GM20431 (cell line): Measurements from ENCODE around the gene MT1M.
"Not testable (repeated sequence)": the region's sequence is repeated elsewhere in the genome, so short reads cannot be mapped to it uniquely, and the experiment has no call there.

ENCODE experiments used
- in situ Hi-C: fragments of 300-500 bp; cut with MseI, MboI; formaldehyde crosslinking; loops from one replicate; pipeline ENCODE4 v1.15.0; 2020; ENCODE audit warnings: low sequenced_read_pairs; ENCODE audit not compliant: unreplicated experiment

The MT1M gene

DNA sequence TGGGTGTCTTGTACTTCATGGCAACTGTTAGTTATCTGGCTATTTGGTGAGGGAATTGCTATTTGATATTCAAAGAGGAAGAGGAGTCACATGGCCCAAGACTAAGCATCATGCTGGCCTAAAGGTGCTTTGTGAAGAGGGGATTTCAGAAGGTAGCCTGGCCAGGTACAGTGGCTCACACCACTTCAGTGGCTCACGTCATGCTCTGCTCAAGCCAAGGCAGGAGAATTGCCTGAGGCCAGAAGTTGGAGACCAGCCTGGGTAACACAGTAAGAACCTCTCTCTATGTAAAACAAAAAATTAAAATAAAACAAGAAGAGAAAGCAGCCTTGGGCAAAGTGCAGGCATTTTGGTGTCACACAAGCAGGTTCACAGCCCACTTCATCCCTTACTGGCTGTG lies 12.9 kb downstream of the MT1M start:
- in situ Hi-C loops = no loop called here

DNA sequence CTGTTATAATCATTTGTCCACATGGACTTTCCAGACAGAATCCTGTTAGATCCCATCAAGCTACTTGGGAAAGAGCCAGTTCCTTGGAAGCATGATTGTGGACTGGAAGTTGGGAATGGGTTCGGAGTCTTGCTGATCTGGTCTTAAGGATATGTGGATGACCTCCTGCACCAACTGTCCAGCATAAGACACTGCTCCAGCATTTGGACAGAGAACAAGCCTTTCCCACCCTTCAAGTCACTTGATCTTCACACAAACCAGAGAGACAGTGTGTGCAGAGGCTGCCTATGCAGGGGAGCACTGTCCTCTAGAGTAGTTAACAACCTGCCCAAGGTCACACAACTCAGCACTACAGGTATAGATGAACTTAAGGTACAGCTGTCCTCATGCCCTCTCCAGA lies 13.4 kb downstream of the MT1M start:
- in situ Hi-C loops = no loop called here

DNA sequence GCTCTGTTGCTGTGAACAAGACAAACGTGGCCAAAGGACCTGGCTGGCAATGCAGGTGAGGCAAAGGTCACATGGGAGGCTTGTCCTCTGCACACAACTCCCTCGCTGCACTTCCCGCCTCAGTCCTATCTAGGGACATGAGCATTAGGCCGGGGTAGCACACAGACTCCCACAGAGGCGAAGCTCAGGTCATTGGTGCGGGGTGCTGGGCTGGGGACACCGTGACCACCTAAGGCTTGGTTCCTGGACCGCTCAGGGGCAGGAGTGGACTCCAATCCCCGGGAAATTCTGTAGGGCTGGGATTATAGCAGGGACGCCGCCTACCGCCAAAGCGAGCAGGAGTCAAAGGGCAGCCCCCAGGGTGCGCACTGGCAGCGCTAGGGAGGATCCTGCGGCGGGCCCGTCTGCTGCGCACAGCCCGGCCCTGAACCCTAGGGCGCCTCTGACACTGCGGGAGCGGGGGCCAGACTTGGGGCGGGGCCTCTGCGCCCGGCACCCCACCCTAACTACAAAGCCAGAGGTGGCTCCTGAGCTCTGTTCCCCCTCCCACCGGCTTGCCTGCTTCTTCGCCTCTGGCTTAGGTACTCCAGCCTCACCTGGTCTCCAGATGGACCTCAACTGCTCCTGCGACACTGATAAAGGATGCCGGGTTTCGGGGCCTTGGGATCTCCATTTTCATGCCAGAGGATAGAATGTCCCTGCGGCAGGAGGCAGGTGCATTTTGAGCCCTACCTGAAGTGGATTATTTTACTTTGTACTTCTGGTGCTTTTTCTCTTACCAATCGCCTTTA lies 15.4 kb downstream of the MT1M start:
- in situ Hi-C loops = no loop called here

DNA sequence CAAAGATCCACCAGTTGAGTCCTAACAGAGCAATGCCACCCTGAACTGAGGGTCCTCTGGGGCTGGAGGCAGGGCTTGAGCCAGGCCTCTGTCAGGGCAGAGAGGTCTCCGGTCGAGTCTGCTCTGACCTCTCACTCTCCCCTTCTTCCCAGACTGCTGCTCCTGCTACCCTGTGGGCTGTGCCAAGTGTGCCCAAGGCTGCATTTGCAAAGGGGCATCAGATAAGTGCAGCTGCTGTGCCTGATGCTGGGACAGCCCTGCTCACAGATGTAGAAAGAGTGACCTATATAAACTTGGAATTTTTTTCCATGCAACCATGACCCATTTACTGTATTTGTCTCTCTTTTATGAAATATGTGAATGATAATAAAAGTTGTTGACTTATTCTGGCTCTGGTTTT lies 16.8 kb downstream of the MT1M start:
- in situ Hi-C loops = no loop called here

DNA sequence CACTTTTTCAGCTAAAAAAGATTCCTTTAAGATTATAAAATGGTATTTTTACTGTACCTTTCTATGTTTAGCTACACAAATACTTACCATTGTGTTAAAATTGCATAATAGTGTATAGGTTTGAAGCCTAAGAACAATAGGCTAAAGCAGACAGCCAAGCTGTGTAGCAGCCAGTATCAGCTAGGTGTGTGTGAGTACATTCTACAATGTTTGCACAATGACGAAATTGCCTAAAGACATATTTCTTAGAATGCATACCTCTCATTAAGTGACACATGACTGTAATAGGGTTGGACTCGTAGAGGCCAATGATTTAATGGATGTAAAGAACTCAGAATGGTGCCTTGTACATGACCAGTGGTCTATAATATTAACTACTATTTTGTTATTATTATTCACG lies 17.4 kb downstream of the MT1M start:
- in situ Hi-C loops = no loop called here

DNA sequence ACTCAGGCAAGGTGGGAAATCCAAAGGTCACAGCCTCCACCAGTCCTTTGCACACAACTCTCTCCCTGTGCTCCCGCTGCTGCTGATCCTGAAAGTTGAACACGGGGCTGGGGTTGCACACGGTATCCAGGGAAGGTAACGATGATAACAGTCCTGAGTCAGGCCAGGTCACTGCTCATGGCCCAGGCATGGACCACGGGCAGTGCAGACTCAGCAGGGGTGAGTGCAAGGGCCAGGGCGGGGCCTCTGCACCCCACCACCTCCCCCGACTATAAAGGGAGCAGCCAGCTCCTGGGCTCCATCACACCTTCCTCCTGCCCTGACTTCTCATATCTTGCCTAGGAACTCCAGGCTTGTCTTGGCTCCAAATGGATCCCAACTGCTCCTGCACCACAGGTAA lies 19.1 kb downstream of the MT1M start, which contains the start of gene MT1B:
TSS of gene MT1B (plus strand) at position 301 of the 400 bp plus-strand sequence. CDS start at position 369, 68 bp downstream.
- in situ Hi-C loops = no loop called here

DNA sequence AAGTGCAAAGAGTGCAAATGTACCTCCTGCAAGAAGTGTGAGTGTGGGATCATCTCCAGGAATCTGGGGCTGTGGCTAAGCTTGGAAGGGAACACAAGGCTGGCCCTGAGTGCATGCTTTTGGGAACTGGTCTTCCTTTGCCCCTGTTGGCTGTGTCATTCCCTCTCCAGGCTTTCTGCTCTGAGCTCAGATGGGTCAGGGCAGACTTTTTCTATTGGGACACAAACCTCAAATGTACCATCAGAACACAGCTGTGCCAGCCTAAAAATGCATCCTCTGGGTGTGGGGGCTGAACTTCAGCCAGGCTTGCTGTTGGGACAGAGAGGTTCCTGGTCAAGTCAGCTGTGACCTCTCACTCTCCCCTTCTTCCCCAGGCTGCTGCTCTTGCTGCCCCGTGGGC lies 20.1 kb downstream of the MT1M start:
- in situ Hi-C loops = no loop called here

DNA sequence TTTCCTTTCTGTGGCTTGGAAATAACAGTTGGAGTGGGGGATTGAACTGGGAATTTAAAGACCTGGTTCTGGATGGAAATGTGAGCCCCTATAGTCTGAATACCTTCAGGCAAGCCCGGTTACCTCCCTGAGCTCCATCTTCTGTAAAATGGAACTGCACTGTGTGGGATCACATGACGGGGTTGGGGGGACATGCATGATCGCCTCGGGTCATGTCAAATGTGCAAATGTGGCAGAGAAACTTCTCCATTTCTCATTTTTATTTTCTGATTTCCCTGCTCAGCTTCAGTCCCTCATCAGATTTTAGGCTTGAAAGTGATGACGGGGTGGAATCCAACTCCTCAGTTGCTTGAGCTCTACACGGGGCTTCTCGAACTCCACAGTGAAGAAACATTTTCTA lies 20.8 kb downstream of the MT1M start:
- in situ Hi-C loops = no loop called here

DNA sequence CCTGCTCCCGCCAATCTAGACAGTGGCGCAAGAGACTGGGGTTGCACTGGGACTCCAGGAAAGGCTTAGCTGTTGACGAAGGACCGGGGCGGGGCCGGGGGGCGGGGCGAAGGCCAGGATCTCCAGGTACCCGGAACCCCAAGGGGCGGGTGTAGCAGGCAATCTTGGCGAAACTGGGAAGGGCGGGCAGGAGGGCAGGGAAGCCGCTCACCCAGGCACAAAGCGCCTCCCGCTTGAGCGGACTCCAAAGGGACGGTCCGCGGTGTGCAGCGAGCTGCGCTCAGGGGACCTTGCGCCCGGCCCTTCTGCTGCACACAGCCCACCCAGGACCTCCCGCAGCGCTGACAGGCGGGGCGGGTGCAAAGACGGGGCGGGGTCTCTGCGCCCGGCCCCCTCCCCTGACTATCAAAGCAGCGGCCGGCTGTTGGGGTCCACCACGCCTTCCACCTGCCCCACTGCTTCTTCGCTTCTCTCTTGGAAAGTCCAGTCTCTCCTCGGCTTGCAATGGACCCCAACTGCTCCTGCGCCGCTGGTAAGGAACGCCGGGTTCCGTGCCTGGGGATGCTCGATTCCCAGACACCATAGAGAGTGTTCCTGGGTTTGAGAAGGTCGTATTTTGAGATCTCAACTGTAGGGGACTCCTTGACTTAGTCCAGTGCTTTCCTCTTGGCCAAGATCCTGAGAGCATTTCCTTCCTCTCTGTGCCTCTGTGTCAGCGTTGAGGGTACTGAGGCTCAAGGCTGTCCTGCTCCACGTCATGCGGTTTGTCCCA lies 25.3 kb downstream of the MT1M start, which contains the start of gene MT1F:
TSS of gene MT1F (plus strand) at position 405 of the 772 bp plus-strand sequence. CDS start at position 505, 100 bp downstream.
- in situ Hi-C loops = no loop called here

DNA sequence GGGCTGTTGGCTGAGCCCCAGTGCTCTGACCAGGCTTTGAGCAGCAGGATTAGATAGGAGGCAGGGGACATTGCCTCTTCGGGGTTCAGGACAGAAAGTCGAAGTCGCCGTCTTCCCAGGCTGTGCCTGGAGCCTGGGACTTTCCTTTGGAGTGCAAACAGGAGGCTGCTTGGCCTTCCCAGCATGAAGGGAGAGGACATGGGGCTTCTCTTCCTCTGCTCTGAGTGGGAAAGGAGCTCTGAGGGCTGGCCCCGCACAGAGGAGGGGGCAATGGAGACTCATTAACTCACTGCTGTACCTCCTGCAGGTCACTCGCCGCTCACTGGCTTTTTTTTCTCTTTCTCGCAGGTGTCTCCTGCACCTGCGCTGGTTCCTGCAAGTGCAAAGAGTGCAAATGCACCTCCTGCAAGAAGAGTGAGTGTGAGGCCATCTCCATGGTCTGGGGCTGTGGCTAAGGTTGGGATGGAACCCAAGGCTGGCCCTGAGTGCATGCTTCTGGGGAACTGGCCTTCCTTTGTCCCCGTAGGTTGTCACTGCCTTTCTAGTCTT lies 25.9 kb downstream of the MT1M start:
- in situ Hi-C loops = no loop called here

DNA sequence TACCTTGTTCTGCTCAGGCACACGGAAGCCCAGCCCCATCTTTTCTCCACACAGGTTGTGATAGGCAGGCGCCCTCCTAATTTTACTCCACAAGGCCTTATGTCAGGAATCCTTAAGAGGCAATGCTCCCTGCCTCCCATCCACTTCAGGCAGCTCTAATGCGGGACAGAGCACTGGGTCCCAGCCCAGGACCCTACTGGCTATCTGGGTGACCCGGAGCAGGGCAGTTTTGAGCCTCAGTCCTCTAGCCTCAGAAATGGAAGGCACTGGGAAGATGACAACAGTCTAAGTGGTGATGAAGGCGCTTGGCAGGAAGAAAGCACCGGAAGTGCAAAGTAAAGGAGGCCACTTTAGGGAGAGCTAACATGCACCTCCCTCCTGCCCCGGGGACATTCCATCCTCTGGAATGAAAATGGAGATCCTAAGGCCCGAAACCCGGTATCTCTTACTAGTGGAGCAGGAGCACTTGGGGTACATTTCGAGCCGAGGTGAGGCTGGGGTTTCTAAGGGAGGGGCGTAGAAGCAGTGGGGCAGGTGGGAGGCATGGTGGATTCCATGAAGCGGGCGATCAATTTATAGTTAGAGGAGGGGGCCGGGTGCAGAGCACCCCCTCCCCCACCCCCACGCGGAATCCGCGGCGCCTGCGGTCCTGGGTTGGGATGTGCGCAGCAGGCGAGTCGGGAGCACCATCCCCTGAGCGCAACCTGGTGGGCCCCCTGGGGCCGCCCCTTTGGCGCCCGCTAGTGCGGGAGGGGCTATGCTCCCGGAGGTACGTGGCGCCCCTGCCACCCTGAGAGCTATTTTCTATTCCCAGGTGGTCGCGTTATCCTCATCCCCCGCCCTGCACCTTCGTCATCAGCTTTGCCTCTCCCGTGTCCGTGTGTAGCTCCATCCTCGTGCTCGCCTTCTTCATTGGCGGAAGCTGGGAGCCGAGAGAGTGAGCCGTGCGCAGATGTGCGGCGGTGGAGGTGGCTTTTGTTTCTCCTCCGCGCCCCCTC lies 30.2 kb downstream of the MT1M start:
- in situ Hi-C loops = no loop called here

DNA sequence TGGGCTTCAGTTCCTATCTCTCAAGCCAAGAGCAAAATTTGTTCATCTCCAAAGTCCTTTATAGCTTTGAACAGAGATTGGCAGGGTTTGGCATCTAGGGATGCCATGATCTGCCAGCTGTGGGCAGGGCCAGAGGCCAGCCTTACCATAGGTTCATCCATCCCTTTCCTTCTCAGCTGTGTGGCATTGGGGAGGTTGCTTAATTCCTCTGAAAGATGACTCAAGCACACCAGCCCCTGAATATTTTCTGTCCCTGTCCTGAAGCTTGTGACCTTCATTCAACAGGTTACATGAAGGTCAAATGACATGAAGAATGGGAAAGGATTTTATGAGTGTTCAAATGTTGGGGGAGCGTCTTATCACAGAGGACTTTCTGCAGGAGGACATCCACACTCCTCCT lies 32.0 kb downstream of the MT1M start:
- in situ Hi-C loops = no loop called here

DNA sequence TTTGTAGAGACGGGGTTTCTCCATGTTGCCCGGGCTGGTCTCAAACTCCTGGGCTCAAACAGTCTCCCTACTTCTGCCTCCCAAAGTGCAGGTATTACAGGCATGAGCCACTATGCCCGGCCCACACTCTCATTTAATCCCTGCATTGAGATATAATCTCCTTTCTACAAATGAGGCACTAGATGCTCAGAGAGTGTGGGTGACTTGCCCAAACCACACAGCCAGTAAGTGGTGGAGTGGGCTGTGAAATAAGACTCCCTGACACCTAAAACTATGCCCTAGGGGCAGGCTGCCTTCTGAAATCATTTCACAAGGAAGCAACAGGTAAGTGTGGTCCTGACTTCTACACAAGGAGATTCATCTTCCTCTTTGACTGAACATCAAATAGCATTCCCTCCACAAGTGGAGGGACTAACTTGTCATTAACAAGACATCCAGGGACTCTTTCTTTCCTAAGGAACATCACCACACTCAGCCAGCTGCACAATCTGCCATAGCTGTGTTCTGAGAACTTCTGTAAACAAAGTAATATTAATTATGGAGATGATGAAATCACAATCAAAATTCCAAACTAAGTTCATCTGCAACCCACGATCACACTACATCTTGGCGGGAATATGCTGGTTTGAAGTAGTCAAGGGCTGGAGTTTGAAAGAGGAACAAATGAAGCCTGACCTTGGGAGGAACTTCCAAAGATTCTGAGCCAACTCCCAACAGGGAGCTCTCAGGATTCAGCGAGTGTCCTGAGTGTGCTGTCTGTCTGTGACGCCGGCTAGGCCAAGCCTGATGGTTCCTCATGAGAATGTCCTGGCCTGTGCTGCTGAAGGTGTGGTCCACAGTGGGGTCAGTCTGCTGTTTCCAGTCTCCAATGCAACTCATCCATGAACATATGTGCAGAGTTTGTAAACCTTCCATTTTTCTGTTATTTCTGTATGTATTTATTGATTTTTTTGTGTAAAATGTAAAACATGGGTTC lies 33.1 kb downstream of the MT1M start:
- in situ Hi-C loops = not testable (repeated sequence)

DNA sequence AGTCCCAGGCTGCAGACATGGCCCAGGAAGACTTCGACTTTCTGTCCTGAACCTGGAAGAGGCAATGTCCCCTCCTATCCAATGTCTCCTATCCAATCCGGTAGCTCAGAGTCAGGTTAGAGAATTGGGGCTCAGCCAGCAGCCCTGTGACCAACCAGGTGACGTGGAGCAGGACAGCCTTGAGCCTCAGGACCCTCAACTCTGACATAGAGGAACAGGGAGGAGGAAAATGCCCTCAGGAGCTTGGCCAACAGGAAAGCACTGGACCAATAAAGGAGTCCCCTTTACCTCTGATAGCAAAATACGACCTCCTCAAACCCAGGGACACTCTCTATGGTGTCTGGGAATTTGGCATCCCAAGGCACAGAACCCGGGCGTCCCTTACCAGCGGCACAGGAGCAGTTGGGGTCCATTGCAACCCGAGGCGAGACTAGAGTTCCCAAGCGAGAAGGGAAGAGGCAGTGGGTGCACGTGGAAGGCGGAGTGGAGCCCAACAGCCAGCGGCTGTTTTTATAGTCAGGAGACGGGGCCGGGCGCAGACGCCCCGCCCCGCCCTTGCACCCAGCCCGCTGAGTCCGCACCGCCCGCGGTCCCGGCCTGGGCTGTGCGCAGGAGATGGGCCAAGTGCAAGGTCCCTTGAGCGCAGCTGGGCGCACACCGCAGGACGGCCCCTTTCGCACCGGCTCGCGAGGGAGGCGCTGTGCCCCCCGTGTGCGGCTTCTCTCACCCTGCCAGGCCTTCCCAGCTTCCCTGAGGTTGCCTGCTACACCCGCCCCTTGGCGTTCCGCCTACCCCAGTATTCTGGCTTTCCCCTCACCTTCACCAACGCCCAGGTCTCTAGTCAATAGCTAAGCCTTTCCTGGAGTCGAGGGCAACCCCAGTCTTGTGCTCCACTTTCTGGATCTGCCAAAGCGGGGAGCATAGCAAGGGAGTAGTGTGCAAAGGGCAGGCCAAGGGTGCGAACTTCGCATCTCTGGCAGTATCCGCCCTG lies 35.4 kb downstream of the MT1M start, which contains the start of gene MT1G:
TSS of gene MT1G (minus strand) at position 485 of the 991 bp plus-strand sequence. CDS start at position 413, 72 bp downstream.
- in situ Hi-C loops = no loop called here

DNA sequence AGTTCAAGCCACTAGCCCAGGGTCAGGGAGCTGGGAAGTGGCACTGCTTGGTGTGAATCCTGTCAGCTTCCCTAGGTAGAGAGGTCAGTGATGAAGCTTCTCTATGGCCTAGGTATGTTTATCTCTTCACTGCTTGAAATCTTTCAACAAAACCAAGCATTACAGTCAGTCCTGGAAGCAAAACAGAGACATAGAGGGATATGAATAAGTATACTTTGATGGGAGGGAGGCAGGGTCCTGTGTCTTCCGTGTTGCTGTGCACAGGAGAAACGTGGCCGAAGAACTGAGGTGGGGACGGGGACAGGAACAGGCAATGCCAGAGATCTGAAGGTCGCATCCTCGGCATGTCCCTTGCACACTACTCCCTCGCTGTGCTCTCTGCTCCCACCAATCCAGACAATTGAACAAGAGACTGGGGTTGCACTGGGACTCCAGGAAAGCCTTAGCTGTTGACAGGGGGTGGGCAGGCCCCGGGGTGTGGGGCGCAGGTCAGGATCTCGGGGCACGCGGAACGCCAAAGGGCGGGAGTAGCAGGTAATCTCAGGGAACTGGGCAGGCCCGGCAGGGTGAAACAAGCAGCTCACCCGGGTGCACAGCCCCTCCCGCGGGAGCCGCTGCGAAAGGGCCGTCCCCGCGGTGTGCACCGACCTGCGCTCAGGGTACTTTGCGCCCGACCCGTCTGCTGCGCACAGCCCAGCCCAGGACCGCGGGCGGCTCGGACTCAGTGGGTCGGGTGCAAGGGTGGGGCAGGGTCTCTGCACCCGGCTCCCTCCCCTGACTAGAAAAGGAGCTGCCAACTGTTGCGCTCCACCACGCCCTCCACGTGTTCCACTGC lies 36.8 kb downstream of the MT1M start, which contains the start of gene MT1H:
TSS of gene MT1H (plus strand) at position 810 of the 835 bp plus-strand sequence. CDS start 71 bp downstream, outside the sequence.
- in situ Hi-C loops = no loop called here

DNA sequence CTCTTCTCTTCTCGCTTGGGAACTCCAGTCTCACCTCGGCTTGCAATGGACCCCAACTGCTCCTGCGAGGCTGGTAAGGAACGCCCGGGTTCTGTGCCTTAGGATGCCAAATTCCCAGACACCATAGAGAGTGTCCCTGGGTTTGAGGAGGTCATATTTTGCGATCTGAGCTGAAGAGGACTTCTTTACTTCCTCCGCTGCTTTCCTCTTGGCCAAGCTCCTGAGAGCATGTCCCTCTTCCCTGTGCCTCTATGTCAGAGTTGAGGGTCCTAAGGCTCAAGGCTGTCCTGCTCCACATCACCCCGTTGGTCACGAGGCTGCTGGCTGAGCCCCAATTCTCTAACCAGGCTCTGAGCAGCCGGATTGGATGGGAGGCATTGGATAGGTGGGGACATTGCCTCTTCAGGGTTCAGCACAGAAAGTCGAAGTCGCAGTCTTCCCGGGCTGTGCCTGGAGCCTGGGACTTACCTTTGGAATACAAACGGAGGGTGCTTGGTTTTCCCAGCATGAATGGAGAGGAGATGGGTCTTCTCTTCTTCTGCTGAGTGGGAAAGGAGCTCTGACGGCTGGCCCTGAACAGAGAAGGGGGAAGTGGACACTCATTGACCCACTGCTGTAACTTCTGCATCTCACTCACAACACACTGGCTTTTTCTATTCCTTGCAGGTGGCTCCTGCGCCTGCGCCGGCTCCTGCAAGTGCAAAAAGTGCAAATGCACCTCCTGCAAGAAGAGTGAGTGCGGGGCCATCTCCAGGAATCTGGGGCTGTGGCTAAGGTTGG lies 37.6 kb downstream of the MT1M start:
- in situ Hi-C loops = no loop called here
